IPS DF 4.7 (cell line): ENCODE measurements around the gene GLRX3.
"Not testable (repeated sequence)": the region's sequence is repeated elsewhere in the genome, so short reads cannot be mapped to it uniquely, and the experiment has no call there.

Experiments used
- DNase-seq: peaks from one replicate; pipeline ENCODE4 v3.0.0-alpha.2; 2013; ENCODE audit warnings: low spot score; ENCODE audit errors: extremely low read depth

Gene GLRX3

DNA sequence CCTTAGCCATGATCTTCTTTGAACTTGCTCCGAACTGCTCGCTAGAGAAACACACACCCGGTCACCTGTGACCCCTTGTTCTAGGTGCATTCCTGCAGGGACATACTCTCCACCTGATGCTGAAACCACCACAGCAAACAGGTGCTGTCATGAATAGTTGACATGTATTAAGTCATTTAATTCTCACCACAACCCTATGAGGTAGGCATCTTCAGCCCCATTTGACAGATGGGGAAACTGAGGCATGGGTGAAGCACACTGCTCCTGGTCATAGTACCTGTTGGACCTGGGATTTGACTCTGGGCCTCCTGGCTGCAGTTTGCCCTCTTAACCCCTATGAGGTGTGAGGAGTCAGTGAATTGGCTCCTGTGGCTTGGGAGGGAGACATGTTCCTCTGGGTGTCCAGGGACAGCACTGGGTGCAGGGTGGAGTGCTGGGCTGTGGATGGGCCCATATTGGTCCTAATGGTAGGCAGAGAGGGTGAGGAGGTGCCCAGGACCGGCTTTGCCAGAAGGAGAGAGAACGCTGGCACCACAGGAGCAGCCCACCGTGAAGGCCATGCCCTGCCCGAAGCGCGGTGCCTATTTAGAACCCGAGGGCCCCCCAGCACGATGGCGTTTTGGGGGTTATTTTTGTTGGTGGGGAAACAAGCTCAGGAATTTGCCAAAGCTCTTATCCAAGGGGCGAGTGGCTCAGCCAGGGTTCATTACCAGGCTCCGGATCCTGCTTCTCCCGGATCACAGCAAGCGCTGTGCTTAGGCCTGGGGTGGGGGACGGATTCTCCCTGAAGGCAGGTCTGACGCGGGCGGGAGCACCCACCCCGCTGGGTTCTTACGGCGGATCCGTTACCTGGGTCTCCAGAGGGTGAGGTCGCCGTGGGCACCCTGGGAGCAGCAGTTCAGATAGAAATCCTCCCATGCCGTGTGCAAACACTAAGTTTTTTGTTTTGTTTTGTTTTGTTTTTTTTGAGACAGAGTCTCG lies 52.3 kb downstream of the GLRX3 start:
- no peak for DNase-seq

DNA sequence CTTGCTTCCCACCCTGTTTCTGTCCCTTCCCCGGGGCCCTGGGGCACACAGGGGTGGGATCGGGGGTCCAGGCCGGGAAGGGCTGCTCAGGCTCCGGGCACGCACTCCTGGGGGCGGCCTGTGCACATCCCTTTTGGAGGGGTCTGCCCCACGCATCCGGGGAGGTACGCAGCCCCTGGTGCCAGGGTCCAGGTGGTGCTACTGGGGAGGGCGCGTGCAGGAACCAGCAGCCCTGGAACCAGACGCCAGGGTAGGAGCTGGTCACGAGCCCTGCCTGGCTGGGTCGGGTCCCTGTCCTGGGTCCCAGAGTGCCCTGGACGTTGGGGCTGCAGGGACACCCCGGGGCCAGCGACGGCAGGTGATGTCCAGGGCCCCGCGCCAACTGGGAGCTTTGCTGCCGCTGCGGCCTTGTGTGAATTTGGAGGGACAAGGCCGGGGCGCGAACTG lies 53.4 kb downstream of the GLRX3 start:
- no peak for DNase-seq

DNA sequence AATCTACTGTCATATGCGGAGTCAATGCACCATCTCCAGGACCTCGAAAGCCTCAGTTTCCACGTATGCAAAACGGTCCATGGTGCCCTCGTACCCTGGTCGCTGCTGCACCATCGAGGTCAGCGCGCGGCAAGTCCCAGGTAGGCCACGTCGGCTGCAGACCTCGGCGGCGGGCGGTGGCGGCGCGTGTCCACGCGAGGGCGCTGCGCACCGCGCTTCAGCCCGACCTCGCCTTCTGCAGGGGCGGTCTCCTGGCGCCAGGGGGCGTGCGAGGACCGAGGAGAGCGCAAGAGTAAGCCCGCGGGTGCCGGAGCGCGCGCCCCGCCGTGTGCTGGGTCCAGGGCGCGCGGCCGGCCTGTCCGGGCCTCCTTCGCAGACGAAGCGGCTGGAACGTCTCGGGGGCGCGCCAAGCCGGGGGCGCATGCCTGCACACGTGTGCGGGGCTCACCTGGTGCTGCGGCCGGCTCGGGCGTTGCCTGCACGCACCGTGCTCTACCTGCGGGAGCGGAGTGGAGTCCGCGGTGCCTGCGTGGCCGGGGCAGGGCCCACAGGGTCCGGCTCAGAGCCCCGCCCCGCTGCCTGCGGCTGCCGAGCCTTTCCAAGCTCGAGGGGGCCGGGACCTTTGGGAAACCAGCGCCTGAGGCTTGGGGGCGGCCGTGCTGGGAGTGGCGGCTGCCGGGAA lies 54.0 kb downstream of the GLRX3 start:
- DNase-seq, result no peak

DNA sequence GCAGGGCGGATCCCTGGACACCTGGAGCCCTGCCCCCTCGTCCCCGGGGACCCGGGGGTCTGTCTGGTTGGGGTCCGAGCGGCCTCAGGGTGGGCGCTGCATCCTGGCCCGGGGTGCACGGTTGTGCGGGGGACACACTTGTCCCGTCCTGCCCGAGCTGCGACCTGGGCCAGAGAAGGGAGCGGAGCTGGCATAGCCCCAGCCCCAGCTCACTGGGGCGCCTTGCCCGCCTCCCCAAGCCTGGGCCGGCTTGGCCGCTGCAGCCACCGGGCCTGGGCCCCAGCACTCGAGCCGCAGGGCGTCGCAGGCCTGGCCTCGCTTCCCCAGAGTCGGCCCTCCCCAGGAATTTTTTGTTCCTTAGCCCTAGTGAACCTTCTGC lies 54.5 kb downstream of the GLRX3 start:
- DNase-seq, result no peak

DNA sequence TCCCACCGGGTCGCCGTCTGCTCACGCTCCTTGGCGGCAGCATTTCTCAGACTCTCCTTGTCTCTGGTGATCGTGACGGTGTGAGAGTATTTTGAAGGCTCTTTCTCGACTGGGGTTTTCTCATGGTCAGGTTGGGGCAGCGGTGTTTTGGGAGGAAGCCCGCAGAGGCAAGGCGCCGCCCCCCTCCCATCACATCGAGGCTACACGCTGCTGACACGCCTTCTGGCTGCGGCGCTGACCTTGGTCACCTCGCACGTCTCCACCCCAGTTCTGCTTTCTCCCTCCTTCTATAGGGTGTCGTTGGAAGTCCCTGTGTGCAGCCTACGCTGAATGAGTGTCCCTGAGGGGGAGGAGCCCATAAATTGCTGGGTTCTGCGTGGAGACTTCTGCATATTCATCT lies 55.2 kb downstream of the GLRX3 start:
- no peak for DNase-seq

DNA sequence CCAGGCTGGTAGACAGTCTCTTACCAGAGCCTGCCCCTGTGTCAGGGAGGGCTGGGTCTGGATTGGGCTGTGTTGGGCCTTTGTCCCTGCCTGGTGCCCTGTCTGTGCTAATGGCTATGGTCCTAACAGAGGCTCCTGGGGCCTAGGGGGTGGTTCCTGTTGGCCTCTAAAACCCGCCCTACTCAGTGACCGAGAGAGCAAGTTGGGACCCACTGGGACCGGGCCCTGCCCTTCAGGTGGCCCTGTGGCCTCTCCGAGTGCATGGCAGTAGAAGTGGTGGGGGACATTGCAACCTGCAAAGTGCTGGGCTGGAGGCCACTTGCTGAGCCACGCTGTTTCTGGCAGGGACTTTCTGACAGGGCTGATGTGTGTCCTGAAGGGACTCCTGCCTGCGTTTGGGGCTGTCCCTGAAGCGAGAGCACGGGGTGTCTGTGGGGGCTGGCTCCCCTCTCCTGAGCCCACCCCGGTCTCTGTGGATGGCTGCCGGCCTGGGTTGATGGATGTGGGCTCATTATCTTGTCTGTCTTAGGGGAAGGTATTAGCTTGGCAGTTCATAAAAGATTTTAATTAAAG lies 56.2 kb downstream of the GLRX3 start:
- no peak for DNase-seq

DNA sequence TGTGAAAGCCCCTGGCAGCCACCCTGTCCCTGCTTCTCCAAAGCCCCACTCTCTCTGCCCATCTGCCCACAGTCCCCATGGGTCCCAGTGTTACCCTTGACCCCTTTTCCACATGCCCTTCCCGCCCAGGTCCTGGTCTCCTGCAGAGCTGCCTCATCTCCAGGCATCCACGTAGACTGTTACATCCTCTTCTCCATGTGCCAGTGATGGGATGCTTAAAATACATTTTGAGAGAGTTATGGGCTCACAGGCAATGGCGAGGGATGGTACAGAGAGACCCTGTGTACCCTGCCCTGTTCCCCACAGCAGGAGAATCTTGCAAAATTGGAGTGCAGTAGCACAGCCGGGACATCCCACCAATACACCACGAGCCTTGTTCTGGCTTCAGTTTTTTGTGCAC lies 56.8 kb downstream of the GLRX3 start:
- DNase-seq, result no peak

DNA sequence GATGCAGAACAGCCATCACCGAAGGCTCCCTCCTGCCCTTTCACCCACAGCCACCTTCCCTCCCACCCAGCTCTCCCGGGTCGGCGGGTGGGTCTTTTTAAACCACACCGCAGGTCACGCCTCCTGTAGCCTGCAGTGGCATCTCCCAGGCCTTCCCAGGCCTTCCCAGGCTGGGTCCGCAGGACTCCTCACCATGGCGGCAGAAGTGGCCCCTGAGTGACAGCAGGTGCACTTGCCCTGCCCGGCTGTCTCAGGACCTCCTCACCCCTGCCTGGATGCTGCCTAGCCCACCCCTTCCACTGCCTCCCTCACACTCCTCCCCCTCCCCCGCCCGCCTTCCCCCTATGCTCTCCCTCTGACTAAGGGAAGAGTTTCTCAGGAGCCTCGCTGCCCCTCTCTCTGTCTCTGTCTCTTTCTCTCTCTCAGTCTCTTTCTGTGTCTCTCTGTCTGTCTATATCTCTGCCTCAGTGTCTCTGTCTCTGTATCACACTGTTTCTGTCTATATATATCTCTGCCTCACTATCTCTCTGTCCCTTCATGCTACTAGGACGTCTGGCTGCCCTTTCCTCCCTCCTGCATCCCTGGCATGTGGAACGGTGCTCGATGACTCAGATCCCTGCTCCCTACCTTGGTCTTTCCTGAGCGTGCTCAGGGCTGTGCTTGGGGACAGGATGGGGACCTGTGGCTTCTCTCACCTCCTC lies 57.5 kb downstream of the GLRX3 start:
- no peak for DNase-seq

DNA sequence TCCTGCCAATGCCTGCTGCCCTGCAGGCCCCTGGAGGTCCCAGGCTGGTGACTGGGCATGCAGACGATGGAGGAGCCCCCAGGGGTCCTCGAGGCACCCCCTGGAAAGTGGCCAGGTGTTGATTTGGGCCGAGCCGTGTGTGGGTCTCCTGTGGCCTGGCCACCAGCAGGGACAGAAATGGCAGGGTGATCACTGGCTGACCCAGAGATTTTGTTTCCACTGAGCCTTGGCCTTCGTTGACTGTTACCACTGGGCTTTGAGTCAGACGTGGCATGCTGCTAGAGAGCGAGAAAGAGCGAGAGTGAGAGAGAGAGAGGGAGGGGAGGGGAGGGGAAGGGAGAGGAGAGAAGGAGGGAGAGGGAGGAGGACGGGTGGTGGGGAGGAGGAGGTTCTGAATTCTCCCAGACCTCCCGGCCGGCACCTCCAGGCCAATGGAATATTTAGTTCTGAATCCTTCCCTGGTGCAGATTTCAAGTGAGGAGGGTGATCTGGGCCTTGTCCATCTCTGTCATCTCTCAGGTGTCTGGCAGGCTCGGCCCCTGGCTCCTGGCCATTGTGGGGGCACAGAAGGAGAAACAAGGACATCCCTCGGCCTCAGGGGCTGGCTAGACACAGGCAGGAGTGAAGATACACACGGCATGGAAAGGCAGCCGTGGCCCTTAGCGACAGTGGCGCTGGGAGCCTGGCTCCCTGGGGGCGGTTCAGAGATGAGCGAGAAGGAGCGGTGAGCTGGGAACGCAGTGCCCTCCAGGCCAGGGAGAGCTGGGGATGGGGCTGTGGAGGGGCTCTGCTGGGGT lies 58.2 kb downstream of the GLRX3 start:
- DNase-seq, result no peak

DNA sequence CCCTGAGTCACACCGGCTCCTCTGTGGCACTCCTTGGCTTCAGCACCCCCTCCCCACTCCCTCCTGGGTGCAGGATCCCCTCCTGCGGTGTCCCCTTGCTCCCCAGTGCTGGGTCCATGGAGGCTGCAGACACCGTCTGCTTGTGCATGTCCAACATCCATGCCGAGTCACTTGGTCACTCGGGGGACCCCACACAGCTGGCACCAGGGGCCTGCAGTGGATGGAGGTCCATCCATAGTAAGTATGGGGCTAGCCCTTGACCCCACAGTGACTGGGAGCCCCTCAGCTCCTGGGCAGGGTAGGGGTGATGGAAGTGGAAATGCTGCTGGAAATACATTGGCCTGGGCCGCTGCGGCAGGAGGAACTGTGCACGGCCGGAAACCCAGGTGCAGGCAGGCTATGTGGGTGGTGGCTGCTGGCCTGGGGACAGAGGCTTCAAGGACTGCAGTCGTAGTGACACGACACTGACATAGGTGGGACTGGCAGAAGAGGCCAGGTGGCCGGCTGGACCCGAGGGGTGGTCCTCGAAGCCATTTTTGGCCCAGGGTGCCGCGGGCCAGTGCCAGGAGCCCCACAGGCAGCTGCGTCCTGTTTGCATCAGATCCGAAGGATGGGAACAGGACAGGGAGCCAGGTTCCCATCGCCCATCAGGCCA lies 58.9 kb downstream of the GLRX3 start:
- no peak for DNase-seq

DNA sequence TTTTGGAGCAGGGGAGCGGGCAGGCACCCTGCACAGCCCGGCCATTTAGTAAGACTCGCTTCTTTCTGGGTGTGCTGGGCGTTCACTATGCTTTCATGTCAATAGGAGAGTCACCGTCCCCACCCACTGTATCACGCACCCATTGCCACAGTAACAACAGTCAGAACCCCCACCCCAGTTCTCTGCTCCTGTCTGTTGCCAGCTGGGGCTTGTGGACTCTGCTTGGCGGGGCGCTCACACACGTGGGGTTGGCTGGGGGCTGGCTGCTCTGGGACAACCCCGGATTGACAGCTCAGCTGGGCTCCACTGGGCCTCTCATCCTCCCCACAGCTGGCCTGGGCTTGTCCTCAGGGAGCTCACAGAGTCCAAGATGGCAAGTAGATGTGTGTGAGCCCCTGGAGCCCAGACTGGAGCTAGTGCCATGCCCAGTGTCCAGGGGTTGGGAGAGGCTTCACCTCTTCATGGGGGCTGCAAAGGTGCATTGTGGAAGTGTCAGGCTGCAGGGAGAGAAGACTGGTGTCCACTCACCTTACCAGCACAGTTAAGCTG lies 59.6 kb downstream of the GLRX3 start:
- DNase-seq, result no peak

DNA sequence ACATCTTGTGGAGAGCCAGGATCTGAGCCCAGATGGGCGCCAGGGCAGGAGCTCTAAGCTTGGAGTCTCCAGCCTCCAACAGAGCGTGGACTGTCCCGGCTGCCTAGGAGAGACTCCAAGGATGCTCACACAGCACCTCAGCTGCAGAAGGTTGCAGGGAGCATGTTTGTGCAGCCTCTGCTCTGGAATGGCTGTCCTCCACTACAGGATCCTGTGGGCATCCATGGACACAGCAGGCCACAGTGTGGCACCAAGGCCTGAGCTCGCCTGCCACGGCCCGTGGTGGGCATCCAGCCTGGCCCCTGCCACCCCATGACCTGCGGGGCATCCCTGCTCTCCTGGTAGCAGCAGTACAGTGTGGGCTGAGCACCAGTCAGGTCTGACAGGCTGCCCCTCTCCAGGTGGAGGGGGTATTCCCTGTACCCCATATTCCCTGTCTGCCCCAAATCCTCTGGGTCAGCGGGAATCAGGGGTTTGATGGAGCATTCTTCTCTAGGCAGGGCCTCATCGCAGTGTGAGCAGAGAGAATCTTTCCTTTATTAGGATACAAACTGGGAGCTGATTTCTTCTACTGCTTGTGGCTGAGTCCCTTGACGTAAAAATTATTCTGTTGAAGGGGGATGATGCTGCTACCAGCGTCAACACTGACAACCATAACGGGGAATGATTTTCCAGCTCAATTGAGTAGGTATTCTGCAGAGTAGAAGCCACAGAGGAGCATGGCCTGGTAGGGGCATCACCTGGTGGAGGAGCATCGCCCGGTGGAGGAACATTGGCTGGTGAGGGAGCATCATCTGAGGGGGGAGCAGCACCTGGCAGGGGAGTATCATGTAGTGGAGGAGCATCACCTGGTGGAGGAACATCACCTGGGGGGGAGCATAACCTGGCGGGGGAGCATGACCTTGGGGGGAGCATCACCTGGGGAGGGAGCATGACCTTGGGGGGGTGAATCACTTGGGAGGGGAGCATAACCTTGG lies 60.6 kb downstream of the GLRX3 start:
- no peak for DNase-seq

DNA sequence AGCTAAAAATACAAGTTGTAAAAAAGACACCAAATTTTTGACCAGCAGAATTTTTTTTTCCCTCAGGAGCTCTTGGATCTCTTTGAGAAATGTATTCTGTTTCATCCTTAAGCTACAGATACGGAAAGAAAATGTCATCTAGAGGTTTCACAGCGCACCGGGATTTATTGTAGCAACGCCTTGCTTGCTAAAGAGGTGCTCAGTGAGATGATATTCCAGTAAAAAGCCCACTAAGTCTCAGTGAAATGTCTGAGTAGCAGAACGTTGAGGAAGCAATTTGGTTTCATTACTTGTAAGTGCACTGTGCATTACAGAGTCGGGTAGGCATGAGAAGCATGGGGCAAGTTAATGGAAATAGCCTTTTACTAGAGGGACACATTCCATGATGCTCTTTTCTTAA lies 62.5 kb downstream of the GLRX3 start:
- no peak for DNase-seq

DNA sequence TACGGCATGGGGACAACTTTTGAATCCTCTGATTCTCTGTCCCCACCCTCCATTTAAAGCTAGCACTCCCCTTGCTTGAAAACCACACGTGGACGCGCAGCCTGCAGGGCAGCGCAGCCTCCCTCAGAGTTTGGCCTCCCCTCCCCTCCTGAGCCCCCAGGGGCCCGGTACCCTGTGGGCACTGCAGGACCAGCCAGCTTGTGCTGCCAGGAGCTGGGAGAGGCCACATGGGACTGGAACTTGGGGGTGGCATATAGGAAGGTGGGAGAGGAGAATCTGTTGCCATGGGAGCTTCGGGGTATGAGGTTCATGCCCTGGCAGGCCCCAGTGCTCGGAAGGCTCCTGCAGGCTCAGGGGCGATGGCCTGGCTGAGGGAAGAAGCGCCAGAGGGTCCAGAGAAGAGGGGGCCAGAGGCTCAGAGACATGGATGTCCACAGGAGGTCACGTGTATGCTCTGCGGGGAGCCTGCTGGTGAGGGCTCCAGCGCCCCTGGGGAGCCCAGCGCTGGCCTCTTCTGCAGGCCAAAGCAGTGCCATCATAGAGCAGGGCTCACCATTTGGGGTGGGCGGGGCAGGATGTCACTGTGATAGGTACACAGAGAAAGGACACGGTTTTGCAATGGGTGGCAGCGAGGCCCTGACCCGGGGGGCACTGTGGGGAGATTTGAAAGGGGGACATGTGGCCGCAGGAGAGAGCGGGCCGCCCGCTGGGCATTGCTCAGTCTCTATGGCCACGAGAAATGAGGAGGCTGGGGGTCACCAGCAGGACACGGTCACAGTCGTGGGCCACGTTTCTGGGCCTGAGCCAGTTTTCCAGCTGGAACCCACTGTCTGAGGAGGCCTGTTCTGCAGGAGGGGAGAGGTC lies 64.2 kb downstream of the GLRX3 start:
- DNase-seq, result no peak

DNA sequence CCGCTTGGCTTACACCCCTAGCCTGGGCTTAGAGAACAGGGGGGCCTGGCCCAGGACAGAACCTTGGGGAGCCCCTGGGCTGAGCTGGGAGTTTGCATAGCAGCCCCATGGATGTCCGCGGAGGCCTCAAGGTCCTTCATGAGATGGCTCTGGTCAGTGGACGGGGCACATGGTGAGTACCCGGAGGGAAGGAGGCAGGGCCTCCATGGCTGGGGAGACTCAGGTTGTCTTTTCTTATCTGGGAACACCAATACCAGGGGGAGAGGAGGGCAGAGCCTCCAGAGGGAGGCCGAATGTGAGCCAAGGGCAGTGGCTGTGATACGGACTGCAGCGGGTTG lies 64.8 kb downstream of the GLRX3 start:
- no peak for DNase-seq

DNA sequence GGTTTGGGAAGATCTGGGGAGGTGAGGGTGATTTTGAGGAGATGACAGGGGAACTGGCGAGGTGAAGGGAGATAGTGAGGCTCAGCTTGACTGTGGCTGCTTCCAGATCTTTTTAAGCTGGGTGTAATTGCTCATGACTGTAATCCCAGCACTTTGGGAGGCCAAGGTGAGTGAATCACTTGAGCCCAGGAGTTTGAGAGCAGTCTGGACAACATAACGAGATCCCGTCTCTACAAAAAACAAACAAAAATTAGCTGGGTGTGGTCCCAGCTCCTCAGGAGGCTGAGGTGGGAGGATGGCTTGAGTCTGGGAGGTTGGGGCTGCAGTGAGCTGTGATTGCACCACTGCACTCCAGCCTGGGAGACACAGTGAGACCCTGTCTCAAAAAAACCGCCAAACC lies 66.0 kb downstream of the GLRX3 start:
- DNase-seq, result not testable (repeated sequence)

DNA sequence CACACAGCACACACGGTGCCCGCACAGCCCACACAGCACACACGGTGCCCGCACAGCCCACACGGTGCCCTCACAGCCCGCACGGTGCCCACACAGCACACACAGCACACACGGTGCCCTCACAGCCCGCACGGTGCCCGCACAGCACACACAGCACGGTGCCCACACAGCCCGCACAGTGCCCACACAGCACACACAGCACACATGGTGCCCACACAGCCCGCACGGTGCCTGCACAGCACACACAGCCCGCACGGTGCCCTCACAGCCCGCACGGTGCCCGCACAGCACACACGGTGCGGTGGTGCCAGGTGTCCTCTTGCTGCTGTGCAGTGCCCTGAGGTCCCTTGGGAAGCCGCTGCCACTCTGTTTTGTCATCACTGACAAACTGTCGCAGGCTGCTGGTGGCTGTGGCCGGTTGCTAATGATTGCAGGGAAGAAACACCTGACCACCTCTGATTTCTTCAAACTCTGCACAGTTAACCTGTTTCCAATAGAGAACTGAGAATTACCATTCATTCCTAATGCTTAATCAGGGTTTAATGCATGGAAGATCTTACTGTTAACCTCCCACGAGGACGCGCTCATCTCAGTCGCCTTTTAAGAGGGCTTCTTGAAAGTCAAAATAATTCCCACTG lies 66.9 kb downstream of the GLRX3 start:
- no peak for DNase-seq

DNA sequence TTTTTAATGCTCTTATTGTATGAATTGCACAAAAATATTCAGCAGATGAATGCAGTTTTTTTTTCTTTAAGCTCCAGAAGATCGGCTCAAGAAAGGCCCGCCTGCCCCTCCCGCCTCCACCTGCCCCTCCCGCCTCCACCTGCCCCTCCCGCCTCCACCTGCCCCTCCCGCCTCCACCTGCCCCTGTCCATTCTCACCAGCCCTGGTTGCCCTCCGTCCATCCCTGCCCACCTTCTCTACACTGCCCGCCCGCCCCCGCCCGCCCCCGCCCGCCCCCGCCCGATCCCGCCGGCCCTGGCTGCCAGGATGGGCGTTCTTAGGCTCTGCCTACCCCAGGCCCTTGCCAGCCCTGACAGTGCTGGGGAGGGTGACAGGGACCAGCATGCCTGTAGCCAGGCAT lies 67.4 kb downstream of the GLRX3 start:
- DNase-seq, result no peak
